Activated CD4-positive, alpha-beta T cell treated with anti-CD3 and anti-CD28 coated beads, Interleukin-2, amount 10 ng/mL, durations not matched to agents 7 days and 5 days (primary cell): ENCODE data around the gene ATP6V0A1. TPM values are rescaled to one million over a fixed set of nuclear protein-coding genes. Genes with fewer than 3 reads are reported as not detected.
A peak's percentile ranks its signal among the peaks of the same experiment; 100 is the strongest.

Experiments used
- CTCF ChIA-PET: fragments of 350-600 bp; sonication (Branson Sonifier 250); formaldehyde crosslinking; loops from one replicate; lab custom pipeline; 2021; ENCODE audit warnings: antibody characterized with exemption; lab: Charles Lee
- POLR2A ChIA-PET: fragments of 350-600 bp; sonication (Branson Sonifier 250); formaldehyde crosslinking; loops from one replicate; lab custom pipeline; 2021; ENCODE audit warnings: antibody characterized with exemption; lab: Charles Lee
- DNase-seq: peaks from one replicate; pipeline ENCODE4 v3.0.0-alpha.2; 2020
- H3K27ac Mint-ChIP-seq: one replicate; pipeline ENCODE4 v1.8.0; 2021; ENCODE audit warnings: mild to moderate bottlenecking, moderate library complexity, mixed read lengths
- H3K27me3 Mint-ChIP-seq: one replicate; pipeline ENCODE4 v1.8.0; 2021; ENCODE audit warnings: mixed read lengths
- H3K36me3 Mint-ChIP-seq: one replicate; pipeline ENCODE4 v1.8.0; 2021; ENCODE audit warnings: low read depth, mixed read lengths
- H3K4me1 Mint-ChIP-seq: one replicate; pipeline ENCODE4 v1.8.0; 2021; ENCODE audit warnings: mixed read lengths
- H3K4me3 Mint-ChIP-seq: one replicate; pipeline ENCODE4 v1.8.0; 2021; ENCODE audit warnings: mild to moderate bottlenecking, moderate library complexity, mixed read lengths
- H3K9me3 Mint-ChIP-seq: one replicate; pipeline ENCODE4 v1.8.0; 2021; ENCODE audit warnings: mixed read lengths
- total RNA-seq, 2 experiments: library from RNA; stranded (reverse); gene quantifications; one replicate each; pipeline ENCODE4 v1.2.3, GENCODE V29; 2021

Gene ATP6V0A1
- total RNA-seq, 2 experiments from 2014 or later, result 4.9 to 8.9 TPM

GRCh38 chr17:42422412-42422957 lies 36.2 kb upstream of the ATP6V0A1 start:
- ChIA-PET POLR2A (interaction anchor here (0.6 to 0.9 kb wide), 2 partner anchors 8 to 95 kb away, joined by 3 to 4 read pairs; no protein-coding TSS in a partner anchor), CTCF (interaction anchor here (0.6 to 2.2 kb wide), 11 partner anchors 9 to 227 kb away, joined by 3 to 12 read pairs (median 5); no protein-coding TSS in a partner anchor)
- Mint-ChIP-seq H3K4me3 (peak overlapping the region; percentile 67), H3K27me3 (peaks cover 51% of the 10 kb centered on the region), H3K27ac (no peak overlapping the region), H3K4me1 (peaks cover 19% of the 10 kb centered on the region), H3K36me3 (no peaks in the 10 kb centered on the region), H3K9me3 (no peaks in the 10 kb centered on the region)
- peak; percentile 24 for DNase-seq

GRCh38 chr17:42422958-42423712 lies 35.5 kb upstream of the ATP6V0A1 start, which contains the start of gene CAVIN1:
Gene CAVIN1 (minus strand): TSS chr17:42423256. CDS start chr17:42423097, 159 bp downstream.
- Mint-ChIP-seq H3K9me3 (no peaks in the 10 kb centered on the region), H3K27ac (no peak within 1 kb of the TSS), H3K27me3 (peaks cover 54% of the 10 kb centered on the region), H3K4me1 (peaks cover 19% of the 10 kb centered on the region), H3K4me3 (peak within 1 kb of the TSS; percentile 67), H3K36me3 (no peaks in the 10 kb centered on the region)
- peak; percentile 21 for DNase-seq
- POLR2A ChIA-PET, result interaction anchor here (0.6 to 0.9 kb wide), 2 partner anchors 81 to 95 kb away, joined by 3 to 5 read pairs; no protein-coding TSS in a partner anchor
- CTCF ChIA-PET, result interaction anchor here (0.6 to 2.2 kb wide), 13 partner anchors 9 to 236 kb away, joined by 3 to 12 read pairs (median 5); no protein-coding TSS in a partner anchor

GRCh38 chr17:42423766-42424165 lies 34.9 kb upstream of the ATP6V0A1 start:
- no peak overlapping the region for H3K27ac Mint-ChIP-seq
- ChIA-PET CTCF (interaction anchor here (0.7 to 2.2 kb wide), 9 partner anchors 11 to 236 kb away, joined by 4 to 12 read pairs (median 5); no protein-coding TSS in a partner anchor), POLR2A (interaction anchor here (0.6 kb wide), 1 partner anchor 82 kb away, joined by 5 read pairs; no protein-coding TSS in a partner anchor)
- no peaks in the 10 kb centered on the region for H3K36me3 Mint-ChIP-seq
- no peak overlapping the region for H3K4me3 Mint-ChIP-seq
- DNase-seq, result no peak
- H3K9me3 Mint-ChIP-seq, result no peaks in the 10 kb centered on the region
- H3K27me3 Mint-ChIP-seq, result peaks cover 59% of the 10 kb centered on the region
- H3K4me1 Mint-ChIP-seq, result peaks cover 19% of the 10 kb centered on the region

DNA sequence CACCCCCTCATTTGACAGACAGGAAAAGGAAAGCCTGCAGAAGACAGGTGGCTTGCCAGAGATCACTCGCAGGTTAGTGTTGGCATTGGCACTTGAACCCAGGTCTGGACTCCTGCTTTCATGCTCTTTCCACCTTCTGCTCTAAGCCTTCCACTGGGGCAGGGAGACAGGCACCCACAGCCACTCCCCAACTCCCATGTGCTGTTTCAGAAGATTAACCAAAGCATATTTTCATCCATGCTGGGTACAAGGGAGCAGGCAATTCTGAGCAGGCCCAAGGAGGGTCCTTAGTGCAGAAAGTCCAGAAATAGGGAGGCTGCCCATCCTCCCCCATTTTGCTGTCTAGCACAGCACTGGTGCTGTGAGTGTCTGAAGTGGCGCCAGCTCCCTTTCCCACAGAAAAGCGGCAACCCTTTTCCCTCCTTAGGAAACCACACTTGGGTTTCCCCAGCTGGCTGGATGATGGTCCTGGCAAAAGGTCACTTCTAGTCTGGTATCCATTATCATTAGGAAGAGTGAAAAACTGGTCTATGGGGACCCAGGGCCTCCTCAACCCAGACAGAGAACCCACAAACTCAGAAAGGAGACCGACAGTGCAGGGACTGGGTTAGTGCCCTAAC lies 33.6 kb upstream of the ATP6V0A1 start:
- ChIA-PET POLR2A (no interaction called here), CTCF (interaction anchor here (0.6 to 1.2 kb wide), 2 partner anchors 10 to 113 kb away, joined by 3 to 5 read pairs; no protein-coding TSS in a partner anchor)
- Mint-ChIP-seq H3K4me3 (no peak overlapping the region), H3K27ac (no peak overlapping the region), H3K4me1 (peaks cover 19% of the 10 kb centered on the region), H3K9me3 (no peaks in the 10 kb centered on the region), H3K36me3 (no peaks in the 10 kb centered on the region), H3K27me3 (peaks cover 53% of the 10 kb centered on the region)
- no peak for DNase-seq

DNA sequence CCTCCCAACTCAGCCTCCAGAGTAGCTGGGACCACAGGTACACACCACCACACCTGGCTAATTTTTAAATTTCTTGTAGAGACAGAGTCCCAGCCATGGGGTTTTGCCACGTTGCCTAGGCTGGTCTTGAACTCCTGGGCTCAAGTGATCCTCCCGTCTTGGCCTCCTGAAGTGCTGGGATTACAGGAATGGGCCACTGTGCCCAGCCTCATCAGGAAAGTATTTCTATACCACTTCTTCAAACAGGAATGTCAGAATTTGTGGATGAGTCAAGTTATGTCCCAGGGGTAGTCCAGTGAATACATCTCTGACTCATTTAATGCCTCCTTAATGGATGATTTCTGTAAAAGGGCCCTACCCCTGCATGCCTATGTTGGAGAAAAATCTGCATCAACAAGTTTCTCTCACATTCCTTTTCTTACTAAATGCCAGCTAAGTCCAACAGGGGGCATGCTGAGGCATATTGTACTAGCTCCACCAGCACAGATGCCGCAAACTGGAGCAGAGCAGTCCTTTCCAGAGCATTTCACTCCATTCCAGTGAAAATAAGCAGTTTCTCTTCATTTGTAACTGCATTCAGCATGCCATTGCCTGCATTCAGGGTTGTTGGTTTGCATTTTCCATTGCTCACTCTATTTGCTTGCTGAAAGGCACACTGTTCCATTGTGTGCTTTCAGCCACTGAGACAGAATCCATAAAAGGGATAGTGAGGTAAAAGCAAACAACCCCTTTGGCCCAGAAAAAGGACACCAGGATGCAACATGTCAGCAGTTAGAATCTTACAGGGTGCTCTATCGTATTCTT lies 30.3 kb upstream of the ATP6V0A1 start:
- H3K4me1 Mint-ChIP-seq, result peaks cover 1% of the 10 kb centered on the region
- no peak overlapping the region for H3K27ac Mint-ChIP-seq
- no peaks in the 10 kb centered on the region for H3K36me3 Mint-ChIP-seq
- no peak overlapping the region for H3K4me3 Mint-ChIP-seq
- CTCF ChIA-PET, result interaction anchor here (0.9 to 1.4 kb wide), 6 partner anchors 9 to 99 kb away, joined by 3 to 4 read pairs (median 3); no protein-coding TSS in a partner anchor
- peaks cover 43% of the 10 kb centered on the region for H3K27me3 Mint-ChIP-seq
- peak; percentile 57 for DNase-seq
- POLR2A ChIA-PET, result no interaction called here
- no peaks in the 10 kb centered on the region for H3K9me3 Mint-ChIP-seq

DNA sequence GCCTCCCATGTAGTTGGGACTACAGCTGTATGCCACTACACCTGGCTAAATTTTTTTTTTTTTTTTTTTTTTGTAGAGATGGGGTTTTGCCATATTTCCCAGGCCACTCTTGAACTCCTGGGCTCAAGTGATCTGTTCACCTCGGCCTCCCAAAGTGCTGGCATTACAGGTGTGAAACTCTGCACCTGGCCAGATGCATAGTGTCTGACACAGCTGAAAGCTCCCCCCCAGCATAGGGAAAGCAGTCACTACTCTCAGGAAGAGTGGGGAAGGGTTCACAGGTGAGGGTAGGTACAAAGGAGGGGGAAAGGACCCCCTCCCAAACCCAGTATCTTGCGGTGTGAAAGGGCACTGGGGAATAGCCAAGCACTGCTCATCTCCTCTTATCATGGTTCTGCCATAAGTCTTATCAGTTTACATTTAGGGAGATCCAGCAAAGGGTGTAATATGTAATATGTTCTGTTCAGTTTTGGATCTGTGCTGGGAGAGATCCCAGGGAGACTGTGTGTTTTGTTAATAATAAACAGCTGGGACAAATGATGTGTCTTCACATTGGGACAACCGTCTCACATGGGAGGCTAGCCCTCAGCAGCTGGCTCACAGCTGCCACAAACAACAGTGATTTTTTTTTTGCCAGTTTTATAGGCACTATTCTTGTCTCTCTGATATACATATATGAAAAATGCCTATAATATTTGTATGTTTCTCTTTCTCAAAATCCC lies 28.8 kb upstream of the ATP6V0A1 start:
- Mint-ChIP-seq H3K27me3 (peaks cover 37% of the 10 kb centered on the region), H3K27ac (no peak overlapping the region), H3K4me1 (no peaks in the 10 kb centered on the region), H3K36me3 (no peaks in the 10 kb centered on the region), H3K4me3 (no peak overlapping the region), H3K9me3 (no peaks in the 10 kb centered on the region)
- ChIA-PET POLR2A (no interaction called here), CTCF (interaction anchor here (0.6 kb wide), 1 partner anchor 58 kb away, joined by 4 read pairs; no protein-coding TSS in a partner anchor)
- DNase-seq, result no peak

GRCh38 chr17:42431758-42432161 lies 26.9 kb upstream of the ATP6V0A1 start:
- Mint-ChIP-seq H3K36me3 (no peaks in the 10 kb centered on the region), H3K4me1 (no peaks in the 10 kb centered on the region), H3K4me3 (no peak overlapping the region), H3K27me3 (peaks cover 33% of the 10 kb centered on the region), H3K27ac (no peak overlapping the region), H3K9me3 (no peaks in the 10 kb centered on the region)
- no peak for DNase-seq
- CTCF ChIA-PET, result interaction anchor here (0.6 to 1.6 kb wide), 3 partner anchors 10 to 119 kb away, joined by 3 to 4 read pairs (median 3); no protein-coding TSS in a partner anchor
- POLR2A ChIA-PET, result no interaction called here

DNA sequence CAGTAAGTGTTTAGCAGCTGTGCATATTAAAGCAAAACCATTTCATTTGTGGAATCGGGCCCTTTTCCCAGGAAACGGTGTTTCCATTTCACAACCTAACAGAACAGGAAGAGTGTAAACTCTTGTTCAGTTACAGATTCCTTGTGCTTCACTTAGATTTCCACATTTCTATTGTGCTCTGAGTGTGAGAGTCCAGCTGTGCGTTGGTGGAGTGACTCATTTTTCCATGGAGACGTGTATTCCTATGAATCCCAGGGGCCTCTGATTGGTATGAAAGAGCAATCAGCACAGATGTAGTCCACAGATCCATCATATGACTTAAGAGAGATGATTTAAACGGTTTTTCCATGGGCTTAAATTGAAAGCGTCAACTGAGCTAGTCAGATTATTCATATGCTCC lies 22.3 kb upstream of the ATP6V0A1 start:
- CTCF ChIA-PET, result interaction anchor here (1.2 to 1.6 kb wide), 4 partner anchors 8 to 91 kb away, joined by 3 to 5 read pairs (median 3); no protein-coding TSS in a partner anchor
- Mint-ChIP-seq H3K4me1 (peaks cover 3% of the 10 kb centered on the region), H3K27me3 (peaks cover 20% of the 10 kb centered on the region), H3K9me3 (no peaks in the 10 kb centered on the region), H3K4me3 (no peak overlapping the region), H3K27ac (no peak overlapping the region), H3K36me3 (no peaks in the 10 kb centered on the region)
- POLR2A ChIA-PET, result no interaction called here
- no peak for DNase-seq

- DNase-seq, result peak; percentile 59
- CTCF ChIA-PET, result interaction anchor here (0.6 to 1.4 kb wide), 4 partner anchors 12 to 301 kb away, joined by 3 to 5 read pairs (median 3); no protein-coding TSS in a partner anchor
- H3K9me3 Mint-ChIP-seq, result no peaks in the 10 kb centered on the region
- no peak overlapping the region for H3K27ac Mint-ChIP-seq
- H3K4me1 Mint-ChIP-seq, result peaks cover 13% of the 10 kb centered on the region
- H3K27me3 Mint-ChIP-seq, result peaks cover 14% of the 10 kb centered on the region
- H3K4me3 Mint-ChIP-seq, result no peak overlapping the region
- POLR2A ChIA-PET, result no interaction called here
- H3K36me3 Mint-ChIP-seq, result no peaks in the 10 kb centered on the region
Measured at GRCh38 chr17:42438600-42439567, 19.8 kb upstream of the ATP6V0A1 start.

DNA sequence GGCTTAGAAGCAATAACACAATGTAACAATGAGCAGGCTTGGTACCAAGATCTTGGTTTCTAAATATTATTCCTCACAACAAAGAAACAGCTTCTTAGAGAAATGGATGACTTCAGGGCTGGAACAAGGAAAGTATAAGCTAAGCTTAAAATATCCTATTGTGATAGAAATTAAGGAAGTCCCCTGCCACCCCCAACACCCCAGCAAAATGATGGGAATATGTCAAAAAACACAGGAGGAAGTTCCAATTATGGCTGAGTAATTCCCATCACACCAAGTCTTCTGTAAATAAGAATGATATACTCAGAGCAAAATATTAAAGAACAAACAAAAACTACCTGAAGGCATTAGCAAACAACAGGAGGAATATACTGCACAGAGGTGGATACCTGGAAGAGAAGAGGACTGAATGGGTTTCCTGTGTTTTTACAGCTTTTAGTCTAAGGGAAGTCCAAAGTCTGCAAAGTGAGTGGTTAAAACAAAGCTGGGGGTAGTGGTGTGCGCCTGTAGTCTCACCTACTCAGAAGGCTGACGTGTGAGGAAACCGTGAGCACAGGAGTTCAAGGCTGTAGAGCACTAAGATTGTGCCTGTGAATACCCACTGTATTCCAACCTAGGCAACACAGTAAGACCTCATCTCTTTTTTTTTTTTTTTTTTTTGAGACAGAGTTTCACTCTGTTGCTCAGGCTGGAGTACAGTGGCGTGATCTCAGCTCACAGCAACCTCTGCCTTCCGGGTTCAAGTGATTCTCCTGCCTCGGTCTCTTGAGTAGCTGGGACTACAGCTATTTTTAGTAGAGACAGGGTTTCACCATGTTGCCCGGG lies 17.1 kb upstream of the ATP6V0A1 start:
- Mint-ChIP-seq H3K4me1 (peaks cover 15% of the 10 kb centered on the region), H3K9me3 (no peaks in the 10 kb centered on the region), H3K36me3 (no peaks in the 10 kb centered on the region), H3K4me3 (no peak overlapping the region), H3K27ac (no peak overlapping the region), H3K27me3 (peaks cover 16% of the 10 kb centered on the region)
- no peak for DNase-seq
- ChIA-PET CTCF (interaction anchor here (1.0 to 1.7 kb wide), 4 partner anchors 10 to 86 kb away, joined by 3 to 6 read pairs (median 4); partner anchors contain the start of gene CAVIN1), POLR2A (no interaction called here)
